ENCODE results near the gene SMAD1. TPM values are rescaled to one million over a fixed set of nuclear protein-coding genes. Genes with fewer than 3 reads are reported as not detected.

SMAD1 gene
- total RNA-seq, 1 donor, result 33.2 TPM

- no peak for DNase-seq (ENCODE audit: low read depth)
- no peak overlapping the region for H3K4me3 ChIP-seq (ENCODE audit: low read depth, low read length)
- TF ChIP-seq CTCF (IDR thresholded peaks at IDR 0.05; ENCODE audit: insufficient read depth, low read depth, low read length), result no peak
These were observed 73.0 kb downstream of the SMAD1 start for GRCh38 chr4:145554691-145555090.

GRCh38 chr4:145557720-145558119 lies 76.1 kb downstream of the SMAD1 start:
- peak; percentile 96 for TF ChIP-seq CTCF (IDR thresholded peaks at IDR 0.05; ENCODE audit: insufficient read depth, low read depth, low read length)
- H3K4me3 ChIP-seq (ENCODE audit: low read depth, low read length), result no peak overlapping the region
- peak; percentile 77 for DNase-seq (ENCODE audit: low read depth)

- DNase-seq (ENCODE audit: low read depth), result no peak
These were observed 81.8 kb downstream of the SMAD1 start for GRCh38 chr4:145563293-145563985.

GRCh38 chr4:145564540-145564939 lies 82.9 kb downstream of the SMAD1 start:
- no peak for TF ChIP-seq CTCF (IDR thresholded peaks at IDR 0.05; ENCODE audit: insufficient read depth, low read depth, low read length)
- H3K4me3 ChIP-seq (ENCODE audit: low read depth, low read length), result no peak overlapping the region
- DNase-seq (ENCODE audit: low read depth), result no peak

More at GRCh38 chr4:145563293-145563985, 81.8 kb downstream of the SMAD1 start:
- no peak overlapping the region for H3K4me3 ChIP-seq (ENCODE audit: low read depth, low read length)
- TF ChIP-seq CTCF (IDR thresholded peaks at IDR 0.05; ENCODE audit: insufficient read depth, low read depth, low read length), result no peak

- no peak for TF ChIP-seq CTCF (IDR thresholded peaks at IDR 0.05; ENCODE audit: insufficient read depth, low read depth, low read length)
- peak; percentile 41 for DNase-seq (ENCODE audit: low read depth)
- H3K4me3 ChIP-seq (ENCODE audit: low read depth, low read length), result no peak overlapping the region
These were observed 83.7 kb downstream of the SMAD1 start for GRCh38 chr4:145565328-145565727.

- no peak for DNase-seq (ENCODE audit: low read depth)
- TF ChIP-seq CTCF (IDR thresholded peaks at IDR 0.05; ENCODE audit: insufficient read depth, low read depth, low read length), result no peak
- H3K4me3 ChIP-seq (ENCODE audit: low read depth, low read length), result no peak overlapping the region
These were observed 84.5 kb downstream of the SMAD1 start for GRCh38 chr4:145566086-145566708.

Measured in fibroblast of villous mesenchyme (primary cell).